Epithelial cell of esophagus (primary cell): Measurements from ENCODE around the gene MMP7.

Source experiments
- DNase-seq: peaks from one replicate; pipeline ENCODE4 v3.0.0; 2010; ENCODE audit warnings: low read depth
- H3K4me3 ChIP-seq: 2 replicates; pipeline ENCODE4 v1.5.1; 2011; ENCODE audit warnings: mild to moderate bottlenecking, low read length, control low read depth
- TF ChIP-seq, protein P1 (sequence below): IDR thresholded peaks from 2 replicates; pipeline ENCODE4 v1.5.1; 2011; ENCODE audit warnings: low read depth, mild to moderate bottlenecking, low read length, control low read depth, inconsistent platforms; ENCODE audit not compliant: insufficient read depth; ENCODE audit errors: missing control alignments

Gene MMP7

DNA sequence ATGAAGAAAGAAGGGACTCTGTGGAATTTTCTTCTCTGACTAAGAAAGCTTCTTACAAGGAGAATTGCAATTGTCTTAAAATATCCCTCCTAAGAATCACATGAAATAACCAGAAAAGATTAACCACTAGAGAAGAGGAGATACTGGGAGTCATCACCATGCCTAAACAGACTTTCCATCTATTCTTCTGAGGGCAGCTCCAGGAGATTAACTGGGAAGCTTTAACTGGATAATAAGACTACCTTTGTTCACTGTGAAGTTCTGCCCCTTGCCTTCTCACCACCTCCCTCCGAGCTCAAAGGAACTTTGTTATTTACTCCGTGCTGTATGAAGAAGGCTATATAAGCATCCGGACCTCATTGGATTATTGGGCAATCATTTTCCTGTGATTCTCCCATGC lies 24.5 kb upstream of the MMP7 start:
- TF ChIP-seq, protein P1, sequence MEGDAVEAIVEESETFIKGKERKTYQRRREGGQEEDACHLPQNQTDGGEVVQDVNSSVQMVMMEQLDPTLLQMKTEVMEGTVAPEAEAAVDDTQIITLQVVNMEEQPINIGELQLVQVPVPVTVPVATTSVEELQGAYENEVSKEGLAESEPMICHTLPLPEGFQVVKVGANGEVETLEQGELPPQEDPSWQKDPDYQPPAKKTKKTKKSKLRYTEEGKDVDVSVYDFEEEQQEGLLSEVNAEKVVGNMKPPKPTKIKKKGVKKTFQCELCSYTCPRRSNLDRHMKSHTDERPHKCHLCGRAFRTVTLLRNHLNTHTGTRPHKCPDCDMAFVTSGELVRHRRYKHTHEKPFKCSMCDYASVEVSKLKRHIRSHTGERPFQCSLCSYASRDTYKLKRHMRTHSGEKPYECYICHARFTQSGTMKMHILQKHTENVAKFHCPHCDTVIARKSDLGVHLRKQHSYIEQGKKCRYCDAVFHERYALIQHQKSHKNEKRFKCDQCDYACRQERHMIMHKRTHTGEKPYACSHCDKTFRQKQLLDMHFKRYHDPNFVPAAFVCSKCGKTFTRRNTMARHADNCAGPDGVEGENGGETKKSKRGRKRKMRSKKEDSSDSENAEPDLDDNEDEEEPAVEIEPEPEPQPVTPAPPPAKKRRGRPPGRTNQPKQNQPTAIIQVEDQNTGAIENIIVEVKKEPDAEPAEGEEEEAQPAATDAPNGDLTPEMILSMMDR: no peak
- H3K4me3 ChIP-seq: no peak overlapping the region
- DNase-seq: no peak

GRCh38 chr11:102553835-102554282 lies 23.3 kb upstream of the MMP7 start:
- H3K4me3 ChIP-seq: no peak overlapping the region
- TF ChIP-seq, protein P1: no peak
- peak; percentile 84 for DNase-seq

GRCh38 chr11:102552447-102553194 lies 22.1 kb upstream of the MMP7 start:
- H3K4me3 ChIP-seq: no peak overlapping the region
- peak; percentile 76 for DNase-seq
- TF ChIP-seq, protein P1: no peak

DNA sequence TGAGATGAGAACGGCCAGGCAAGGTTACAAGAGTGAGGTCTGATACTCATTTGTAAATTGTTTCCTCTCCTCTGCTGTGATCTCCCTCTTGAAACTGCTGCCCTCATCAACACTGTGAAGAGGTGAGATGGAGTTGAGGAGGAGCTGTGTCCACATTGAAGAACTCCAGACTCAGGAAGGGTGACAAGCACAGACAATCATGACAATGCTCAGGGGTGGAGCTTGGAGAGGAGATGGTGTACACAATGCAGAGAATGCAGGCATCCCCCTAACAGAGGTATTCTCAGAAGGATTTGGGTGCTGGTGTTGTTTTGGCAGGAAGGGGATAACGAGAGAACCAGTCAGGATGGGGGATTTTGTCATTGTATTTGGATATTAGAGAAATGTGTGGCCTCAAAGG lies 21.5 kb upstream of the MMP7 start:
- TF ChIP-seq, protein P1: no peak
- H3K4me3 ChIP-seq: no peak overlapping the region
- no peak for DNase-seq

GRCh38 chr11:102551169-102551781 lies 20.7 kb upstream of the MMP7 start:
- no peak for DNase-seq
- TF ChIP-seq, protein P1: no peak
- H3K4me3 ChIP-seq: no peak overlapping the region

- DNase-seq: no peak
- TF ChIP-seq, protein P1: no peak
These were observed 16.4 kb upstream of the MMP7 start for GRCh38 chr11:102546923-102547471.

More at GRCh38 chr11:102546923-102547471, 16.4 kb upstream of the MMP7 start:
- H3K4me3 ChIP-seq: no peak overlapping the region
